Hepatocyte (in vitro differentiated cells): ENCODE data around the gene CRY1.

Experiments used
- EZH2 ChIP-seq: fragments of 200-600 bp; sonication (generic); IDR thresholded peaks from 2 replicates; pipeline ENCODE4 v1.6.1; 2016; ENCODE audit warnings: antibody characterized with exemption, mild to moderate bottlenecking, borderline replicate concordance
- TF ChIP-seq, protein P1 (sequence below): fragments of 200-600 bp; sonication (generic); IDR thresholded peaks from 2 replicates; pipeline ENCODE4 v1.5.1; 2016; ENCODE audit warnings: antibody characterized with exemption, mild to moderate bottlenecking; ENCODE audit not compliant: poor library complexity

- TF ChIP-seq EZH2, result no peak
- TF ChIP-seq, protein P1, sequence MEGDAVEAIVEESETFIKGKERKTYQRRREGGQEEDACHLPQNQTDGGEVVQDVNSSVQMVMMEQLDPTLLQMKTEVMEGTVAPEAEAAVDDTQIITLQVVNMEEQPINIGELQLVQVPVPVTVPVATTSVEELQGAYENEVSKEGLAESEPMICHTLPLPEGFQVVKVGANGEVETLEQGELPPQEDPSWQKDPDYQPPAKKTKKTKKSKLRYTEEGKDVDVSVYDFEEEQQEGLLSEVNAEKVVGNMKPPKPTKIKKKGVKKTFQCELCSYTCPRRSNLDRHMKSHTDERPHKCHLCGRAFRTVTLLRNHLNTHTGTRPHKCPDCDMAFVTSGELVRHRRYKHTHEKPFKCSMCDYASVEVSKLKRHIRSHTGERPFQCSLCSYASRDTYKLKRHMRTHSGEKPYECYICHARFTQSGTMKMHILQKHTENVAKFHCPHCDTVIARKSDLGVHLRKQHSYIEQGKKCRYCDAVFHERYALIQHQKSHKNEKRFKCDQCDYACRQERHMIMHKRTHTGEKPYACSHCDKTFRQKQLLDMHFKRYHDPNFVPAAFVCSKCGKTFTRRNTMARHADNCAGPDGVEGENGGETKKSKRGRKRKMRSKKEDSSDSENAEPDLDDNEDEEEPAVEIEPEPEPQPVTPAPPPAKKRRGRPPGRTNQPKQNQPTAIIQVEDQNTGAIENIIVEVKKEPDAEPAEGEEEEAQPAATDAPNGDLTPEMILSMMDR, result no peak
Observed at GRCh38 chr12:107045186-107045585, 48.2 kb downstream of the CRY1 start.
